ENCODE results near the gene ADAMTS9. TPM values are rescaled to one million over a fixed set of nuclear protein-coding genes. Genes with fewer than 3 reads are reported as not detected.

ADAMTS9 gene
- polyA plus RNA-seq, 1 donor, result 174 TPM

- no peak for DNase-seq
These were observed 196.0 kb downstream of the ADAMTS9 start for GRCh38 chr3:64491843-64492242.

DNA sequence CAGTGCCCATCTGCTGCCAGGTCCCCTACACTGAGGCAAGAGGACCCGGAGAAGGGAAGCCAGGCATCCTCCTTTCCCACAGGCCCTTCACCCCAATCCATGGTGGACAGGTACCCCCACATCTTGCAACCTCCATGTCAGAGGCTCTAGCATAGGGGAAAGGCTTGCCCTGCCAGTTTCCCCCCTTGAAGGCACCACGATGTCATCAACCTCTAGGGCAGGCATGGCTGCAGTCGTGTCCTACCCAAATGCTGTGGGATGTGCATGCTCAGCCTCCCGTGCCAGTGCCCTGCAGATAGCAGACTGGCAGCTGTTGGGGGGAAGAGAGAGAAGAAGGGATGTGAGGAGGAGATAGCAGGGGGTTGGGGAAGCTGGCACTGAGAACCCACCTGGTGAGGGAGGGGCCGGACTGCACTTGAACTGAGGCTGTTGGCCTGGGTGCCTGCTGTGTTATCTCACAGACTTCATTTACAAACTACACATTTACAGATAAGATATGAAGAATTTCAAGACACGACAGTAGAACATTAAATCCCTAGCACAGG, 197.5 kb downstream of the ADAMTS9 start:
- no peak for DNase-seq

- DNase-seq, result peak; percentile 90
These were observed 198.3 kb downstream of the ADAMTS9 start for GRCh38 chr3:64489361-64490044.

GRCh38 chr3:64488939-64489338, 198.9 kb downstream of the ADAMTS9 start:
- no peak for DNase-seq

GRCh38 chr3:64484289-64484992, 203.4 kb downstream of the ADAMTS9 start:
- DNase-seq, result peak; percentile 77

DNA sequence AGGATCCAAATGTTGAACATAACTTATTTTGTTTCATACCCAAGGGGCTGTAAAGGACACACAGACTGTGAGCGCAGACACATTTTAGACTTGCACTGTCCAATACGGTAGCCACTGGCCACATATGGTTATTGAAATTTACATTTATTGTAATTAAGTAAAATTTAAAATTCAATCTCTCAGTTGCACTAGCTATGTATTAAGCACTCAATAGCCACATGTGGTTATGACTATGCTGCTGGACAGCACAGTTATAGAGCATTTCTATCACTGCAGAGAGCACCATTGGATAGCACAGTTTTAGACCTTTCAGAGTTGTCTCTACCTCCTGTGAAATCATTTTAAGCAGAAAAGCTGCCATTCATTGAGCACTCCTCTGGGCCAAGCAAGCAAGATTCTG, 204.3 kb downstream of the ADAMTS9 start:
- DNase-seq, result no peak

DNA sequence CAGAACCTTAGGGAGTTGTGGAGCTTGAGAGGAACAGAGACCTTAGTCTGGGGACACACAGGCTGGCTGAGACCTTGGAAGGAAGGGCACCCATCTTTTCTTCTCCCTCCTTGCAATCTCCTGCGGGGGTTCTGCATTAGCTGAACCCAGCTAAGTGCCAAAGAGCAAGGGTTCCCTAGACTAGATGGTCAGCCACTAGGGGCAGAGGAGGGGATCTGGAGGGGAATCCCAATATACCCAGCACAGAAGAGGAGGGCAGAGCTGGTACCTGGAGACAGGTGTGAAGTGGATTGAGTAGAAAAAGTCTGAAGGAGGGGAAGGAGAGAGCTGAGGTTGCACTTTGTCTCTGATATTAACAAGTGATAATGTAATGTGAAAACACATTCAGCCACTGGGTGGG, 212.8 kb downstream of the ADAMTS9 start:
- DNase-seq, result no peak

- DNase-seq, result no peak
These were observed 214.3 kb downstream of the ADAMTS9 start for GRCh38 chr3:64473466-64473865.

DNA sequence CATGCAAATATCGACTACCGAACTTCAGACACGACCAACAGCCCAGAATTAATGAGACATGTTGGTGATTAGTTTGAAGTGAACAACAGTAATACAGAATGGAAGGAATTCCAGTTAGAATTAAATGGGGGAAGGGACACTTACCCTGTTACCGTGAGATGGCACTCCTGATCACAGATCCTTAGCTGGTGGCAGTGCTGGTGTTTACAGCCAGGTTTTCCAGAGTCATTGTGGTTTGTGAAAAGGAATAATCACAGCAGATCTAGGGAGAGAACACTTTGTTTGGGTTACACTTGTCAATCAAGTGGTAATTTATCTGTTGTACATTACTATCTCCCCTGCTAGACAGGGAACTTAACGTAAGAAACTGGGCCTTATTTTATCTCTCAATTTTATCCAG, 217.4 kb downstream of the ADAMTS9 start:
- DNase-seq, result no peak

DNA sequence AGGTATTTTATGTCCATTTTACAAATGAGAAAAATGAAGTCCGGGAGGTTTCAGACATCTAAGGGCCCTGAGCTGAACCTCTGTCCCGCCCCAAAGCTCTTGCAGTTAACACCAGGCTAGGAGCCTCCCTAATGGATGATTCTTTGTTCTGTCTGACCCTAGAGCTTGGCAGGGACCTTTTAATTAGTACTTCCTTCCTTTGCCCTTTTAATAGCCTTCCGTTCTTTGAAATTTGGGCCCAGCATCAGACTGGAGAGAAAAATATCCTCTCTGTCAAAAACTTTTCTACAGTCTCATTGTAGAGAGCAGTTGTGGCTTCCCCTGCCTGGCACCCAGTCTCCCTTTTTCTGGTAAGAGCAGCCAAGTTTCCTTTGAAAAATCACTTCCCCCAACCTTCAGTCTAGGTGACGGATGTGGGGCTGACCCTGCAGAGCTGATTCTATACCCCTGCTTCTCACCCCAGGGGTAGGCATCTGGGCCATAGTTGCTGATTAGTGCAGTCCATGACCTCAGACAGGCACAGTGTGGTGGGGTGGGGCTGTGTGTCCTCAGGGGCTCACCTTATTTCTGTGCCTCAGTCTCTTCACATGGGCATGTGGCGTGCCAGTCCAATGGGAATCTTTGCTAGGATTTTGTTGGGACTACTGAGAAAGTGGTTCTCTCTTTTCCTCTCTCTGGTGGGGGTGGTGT, 220.4 kb downstream of the ADAMTS9 start:
- DNase-seq, result no peak

Data from left kidney (tissue), 2 donors.